GM12891 (cell line): ENCODE results near the gene ZSCAN12.
"Not testable (repeated sequence)": the region's sequence is repeated elsewhere in the genome, so short reads cannot be mapped to it uniquely, and the experiment has no call there.

Source experiments
- POLR2A ChIP-seq: IDR thresholded peaks from 2 replicates; pipeline ENCODE4 v1.6.1; 2011; ENCODE audit warnings: low read depth, low read length, control low read depth
- POLR2AphosphoS5 ChIP-seq: IDR thresholded peaks from 2 replicates; pipeline ENCODE4 v1.6.1; 2011; ENCODE audit warnings: low read depth, low read length, control low read depth
- POU2F2 ChIP-seq: IDR thresholded peaks from 2 replicates; pipeline ENCODE4 v1.6.1; 2011; ENCODE audit warnings: low read depth, mild to moderate bottlenecking, control low read depth, low read length, moderate library complexity
- SPI1 ChIP-seq: IDR thresholded peaks from 2 replicates; pipeline ENCODE4 v1.6.1; 2011; ENCODE audit warnings: low read depth, low read length, control low read depth
- TAF1 ChIP-seq: IDR thresholded peaks from 2 replicates; pipeline ENCODE4 v1.6.1; 2011; ENCODE audit warnings: low read depth, low read length, control low read depth

GRCh38 chr6:28447512-28447906 is 48.0 kb upstream of the ZSCAN12 start:
- TF ChIP-seq POLR2A, POLR2AphosphoS5, POU2F2, SPI1, TAF1: not testable (repeated sequence)
